ENCODE results near the gene DLG2.
"Not testable (repeated sequence)": the region's sequence is repeated elsewhere in the genome, so short reads cannot be mapped to it uniquely, and the experiment has no call there.

The DLG2 gene

GRCh38 chr11:85184721-85185120 lies 442.4 kb downstream of the DLG2 start:
- no peak for DNase-seq

GRCh38 chr11:85182441-85183387 lies 444.4 kb downstream of the DLG2 start:
- no peak for DNase-seq

GRCh38 chr11:85180528-85180927 lies 446.6 kb downstream of the DLG2 start:
- no peak for DNase-seq

GRCh38 chr11:85171648-85172257 lies 455.4 kb downstream of the DLG2 start:
- no peak for DNase-seq

- DNase-seq = no peak
Observed at GRCh38 chr11:85170184-85170583, 457.0 kb downstream of the DLG2 start.

GRCh38 chr11:85167471-85167870 lies 459.7 kb downstream of the DLG2 start:
- no peak for DNase-seq

GRCh38 chr11:85167038-85167437 lies 460.1 kb downstream of the DLG2 start:
- no peak for DNase-seq

GRCh38 chr11:85165819-85166218 lies 461.3 kb downstream of the DLG2 start:
- no peak for DNase-seq

- DNase-seq = no peak
Observed at GRCh38 chr11:85164743-85165142, 462.4 kb downstream of the DLG2 start.

GRCh38 chr11:85154294-85154693 lies 472.9 kb downstream of the DLG2 start:
- DNase-seq = no peak

- DNase-seq = no peak
Observed at GRCh38 chr11:85137597-85137996, 489.5 kb downstream of the DLG2 start.

- no peak for DNase-seq
Observed at GRCh38 chr11:85133636-85134035, 493.5 kb downstream of the DLG2 start.

GRCh38 chr11:85132851-85133585 lies 494.1 kb downstream of the DLG2 start:
- no peak for DNase-seq

- no peak for DNase-seq
Observed at GRCh38 chr11:85127349-85127748, 499.8 kb downstream of the DLG2 start.

GRCh38 chr11:85123752-85124231 lies 503.4 kb downstream of the DLG2 start:
- DNase-seq = no peak

- no peak for DNase-seq
Observed at GRCh38 chr11:85118151-85118550, 509.0 kb downstream of the DLG2 start.

- DNase-seq = no peak
Observed at GRCh38 chr11:85115798-85116197, 511.3 kb downstream of the DLG2 start.

- DNase-seq = no peak
Observed at GRCh38 chr11:85114786-85115185, 512.4 kb downstream of the DLG2 start.

- DNase-seq = not testable (repeated sequence)
Observed at GRCh38 chr11:85110246-85110645, 516.9 kb downstream of the DLG2 start.

- no peak for DNase-seq
Observed at GRCh38 chr11:85109141-85109540, 518.0 kb downstream of the DLG2 start.

- DNase-seq = no peak
Observed at GRCh38 chr11:85105868-85106267, 521.3 kb downstream of the DLG2 start.

- no peak for DNase-seq
Observed at GRCh38 chr11:85099522-85099921, 527.6 kb downstream of the DLG2 start.

- no peak for DNase-seq
Observed at GRCh38 chr11:85098996-85099395, 528.1 kb downstream of the DLG2 start.

Data from stimulated activated CD4-positive, alpha-beta T cell treated with anti-CD3 and anti-CD28 coated beads, Interleukin-4, amount 100 ng/mL, for 1 hour (primary cell).